GM12874 (cell line): ENCODE measurements around the gene TECTA.

Source experiments
- TF ChIP-seq, protein P1 (sequence below): IDR thresholded peaks from 2 replicates; pipeline ENCODE4 v1.5.1; 2011; ENCODE audit warnings: low read depth, mild to moderate bottlenecking, control low read depth, low read length, moderate library complexity; ENCODE audit not compliant: insufficient read depth

TECTA gene

DNA sequence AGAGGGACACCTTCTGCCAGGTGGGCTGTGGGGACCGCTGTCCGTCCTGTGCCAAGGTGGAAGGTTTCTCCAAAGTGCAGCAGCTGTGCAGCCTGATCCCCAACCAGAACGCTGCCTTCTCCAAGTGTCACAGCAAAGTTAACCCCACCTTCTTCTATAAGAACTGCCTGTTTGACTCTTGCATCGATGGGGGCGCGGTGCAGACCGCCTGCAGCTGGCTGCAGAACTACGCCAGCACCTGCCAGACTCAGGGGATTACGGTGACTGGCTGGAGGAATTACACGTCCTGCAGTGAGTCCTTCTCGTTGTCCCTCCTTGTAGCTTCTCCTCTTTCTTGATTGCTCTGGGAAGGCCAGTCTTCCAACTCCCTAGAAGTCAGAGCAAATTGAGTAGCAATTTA is 44.8 kb downstream of the TECTA start:
- TF ChIP-seq, protein P1, sequence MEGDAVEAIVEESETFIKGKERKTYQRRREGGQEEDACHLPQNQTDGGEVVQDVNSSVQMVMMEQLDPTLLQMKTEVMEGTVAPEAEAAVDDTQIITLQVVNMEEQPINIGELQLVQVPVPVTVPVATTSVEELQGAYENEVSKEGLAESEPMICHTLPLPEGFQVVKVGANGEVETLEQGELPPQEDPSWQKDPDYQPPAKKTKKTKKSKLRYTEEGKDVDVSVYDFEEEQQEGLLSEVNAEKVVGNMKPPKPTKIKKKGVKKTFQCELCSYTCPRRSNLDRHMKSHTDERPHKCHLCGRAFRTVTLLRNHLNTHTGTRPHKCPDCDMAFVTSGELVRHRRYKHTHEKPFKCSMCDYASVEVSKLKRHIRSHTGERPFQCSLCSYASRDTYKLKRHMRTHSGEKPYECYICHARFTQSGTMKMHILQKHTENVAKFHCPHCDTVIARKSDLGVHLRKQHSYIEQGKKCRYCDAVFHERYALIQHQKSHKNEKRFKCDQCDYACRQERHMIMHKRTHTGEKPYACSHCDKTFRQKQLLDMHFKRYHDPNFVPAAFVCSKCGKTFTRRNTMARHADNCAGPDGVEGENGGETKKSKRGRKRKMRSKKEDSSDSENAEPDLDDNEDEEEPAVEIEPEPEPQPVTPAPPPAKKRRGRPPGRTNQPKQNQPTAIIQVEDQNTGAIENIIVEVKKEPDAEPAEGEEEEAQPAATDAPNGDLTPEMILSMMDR: no peak

DNA sequence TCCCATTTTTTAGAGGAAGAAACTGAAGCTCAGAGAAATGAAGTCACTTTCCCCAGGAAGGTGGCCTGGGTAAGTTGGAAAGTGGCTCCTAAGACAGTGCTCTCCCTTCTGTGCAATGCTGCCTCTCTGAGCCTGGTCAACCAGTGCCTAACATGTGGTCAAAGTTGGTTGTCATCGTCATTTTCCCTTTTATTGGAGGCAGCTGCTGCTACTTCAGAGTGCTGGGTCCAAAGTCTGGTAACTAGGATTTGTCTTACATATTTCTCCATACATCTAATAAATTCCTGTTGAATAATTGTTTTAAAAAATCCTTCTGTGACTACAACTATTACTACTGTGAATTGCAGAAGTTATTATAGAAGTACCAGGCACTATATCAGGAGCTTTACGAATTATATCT is 48.1 kb downstream of the TECTA start:
- TF ChIP-seq, protein P1: no peak

DNA sequence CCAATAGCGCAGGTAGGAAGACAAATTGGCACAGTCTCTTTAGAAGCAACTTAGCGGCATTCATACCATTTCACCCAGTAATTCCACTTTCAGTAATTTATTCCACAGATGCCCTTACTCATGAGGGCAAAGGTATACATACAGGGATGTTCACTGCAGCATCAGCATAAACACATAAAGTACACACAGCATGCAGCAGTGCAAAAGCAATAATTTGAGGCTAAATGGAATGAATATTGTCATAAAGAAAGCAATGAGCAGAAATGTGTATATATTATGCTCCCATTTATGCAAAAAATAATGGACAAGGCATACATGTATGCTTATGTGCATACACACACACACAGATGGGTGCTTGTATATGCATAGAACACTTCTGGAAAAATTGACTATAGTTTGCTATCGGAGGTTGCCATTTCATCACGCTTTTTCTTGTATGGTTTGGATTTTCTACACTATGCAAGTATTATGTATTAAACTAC is 50.2 kb downstream of the TECTA start:
- TF ChIP-seq, protein P1: no peak

DNA sequence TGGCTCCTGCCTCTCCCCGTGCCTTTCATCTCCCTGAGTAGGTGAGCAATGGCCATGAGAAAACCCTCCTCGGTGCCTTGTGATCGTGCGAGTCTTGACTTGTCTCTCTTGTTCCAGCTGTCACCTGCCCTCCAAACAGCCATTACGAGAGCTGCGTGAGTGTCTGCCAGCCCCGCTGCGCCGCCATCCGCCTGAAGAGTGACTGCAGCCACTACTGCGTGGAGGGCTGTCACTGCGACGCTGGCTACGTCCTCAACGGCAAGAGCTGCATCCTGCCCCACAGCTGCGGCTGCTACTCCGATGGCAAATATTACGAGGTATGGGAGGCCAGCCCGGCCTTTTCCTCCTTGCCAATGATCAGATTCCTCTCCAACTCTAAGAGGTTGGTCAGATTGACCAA is 51.7 kb downstream of the TECTA start:
- TF ChIP-seq, protein P1: no peak

DNA sequence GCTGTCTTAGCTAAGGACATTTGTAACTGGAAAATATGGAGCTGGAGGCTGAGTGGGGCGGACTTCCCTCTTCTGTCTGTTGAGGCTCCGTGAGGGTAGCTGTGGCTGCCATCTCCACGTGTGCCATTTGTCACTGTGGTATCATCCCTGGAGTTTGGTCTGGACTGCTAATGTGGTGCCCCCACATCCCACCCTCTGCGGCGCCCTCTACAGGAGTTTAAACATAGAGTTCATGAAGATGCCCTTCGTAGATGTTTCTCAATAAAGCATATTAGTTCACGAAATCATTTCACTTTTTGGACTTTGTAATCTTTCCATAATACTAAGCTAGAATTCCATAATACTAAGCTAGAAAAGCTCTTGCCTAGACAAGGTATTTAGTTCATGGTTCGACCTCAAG is 52.4 kb downstream of the TECTA start:
- TF ChIP-seq, protein P1: no peak

DNA sequence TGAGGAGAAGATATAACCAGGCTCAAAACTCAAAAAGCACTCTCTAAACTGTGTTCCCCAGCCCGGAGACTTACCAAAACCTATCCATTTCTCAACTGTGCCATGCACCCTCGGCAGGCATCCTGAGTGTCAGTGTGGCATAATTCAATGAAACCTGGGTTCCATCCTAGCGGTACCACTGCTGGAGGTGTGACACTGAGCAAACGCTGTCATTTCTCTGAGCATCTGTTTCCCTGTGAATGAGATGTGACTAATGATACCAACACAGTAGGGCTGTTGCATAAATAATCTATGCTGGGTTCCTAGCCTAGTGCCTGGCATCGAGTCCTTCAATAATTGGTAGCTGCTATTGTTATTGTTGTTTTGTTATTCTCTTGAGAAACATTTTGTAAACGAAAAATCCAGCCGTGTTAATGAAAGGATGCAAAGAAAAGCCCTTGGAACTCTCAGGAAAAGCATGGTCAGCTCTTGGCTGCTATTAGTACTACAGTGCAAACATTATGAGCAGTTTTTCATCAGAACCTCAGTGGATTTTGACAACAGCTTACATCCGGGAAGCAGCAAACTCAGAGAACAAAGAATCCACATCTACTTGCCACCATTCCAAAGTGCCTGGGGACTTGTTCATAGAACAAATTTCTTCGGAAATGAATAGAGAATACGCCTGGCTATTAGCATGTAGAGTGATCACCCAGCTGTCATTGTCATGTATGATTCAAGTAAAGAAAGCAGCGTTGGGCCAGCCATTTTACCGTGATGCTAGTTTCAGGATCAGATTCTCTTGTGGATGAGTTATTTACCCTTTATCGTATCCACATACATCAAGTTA is 53.7 kb downstream of the TECTA start:
- TF ChIP-seq, protein P1: no peak

DNA sequence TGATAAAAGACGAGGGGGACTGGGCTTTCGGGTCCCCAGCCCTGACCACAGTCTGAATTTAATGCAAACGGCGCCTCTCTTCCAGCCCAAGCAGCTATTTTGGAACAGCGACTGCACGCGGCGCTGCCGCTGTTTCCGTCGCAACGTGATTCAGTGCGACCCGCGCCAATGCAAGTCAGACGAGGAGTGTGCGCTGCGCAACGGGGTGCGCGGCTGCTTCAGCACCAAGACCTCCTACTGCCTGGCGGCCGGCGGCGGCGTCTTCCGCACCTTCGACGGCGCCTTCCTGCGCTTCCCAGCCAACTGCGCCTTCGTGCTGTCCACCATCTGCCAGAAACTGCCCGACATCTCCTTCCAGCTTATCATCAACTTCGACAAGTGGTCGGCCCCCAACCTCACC is 56.7 kb downstream of the TECTA start:
- TF ChIP-seq, protein P1: no peak
